OCI-LY1 (cell line): Measurements from ENCODE around the gene OR4D1.

ENCODE experiments used
- EZH2 ChIP-seq: fragments of 200-600 bp; sonication (generic), shearing (Covaris generic); IDR thresholded peaks from 2 replicates; pipeline ENCODE4 v1.8.0; 2017; ENCODE audit warnings: borderline replicate concordance, mixed run types, mild to moderate bottlenecking, antibody characterized with exemption, low read length, moderate library complexity, mixed read lengths
- TF ChIP-seq, protein P1 (sequence below): fragments of 200-600 bp; sonication (generic), shearing (Covaris generic); IDR thresholded peaks from 2 replicates; pipeline ENCODE4 v1.5.1; 2017; ENCODE audit warnings: mild to moderate bottlenecking, antibody characterized with exemption, low read length, moderate library complexity, mixed read lengths

- no peak for TF ChIP-seq EZH2
- TF ChIP-seq, protein P1, sequence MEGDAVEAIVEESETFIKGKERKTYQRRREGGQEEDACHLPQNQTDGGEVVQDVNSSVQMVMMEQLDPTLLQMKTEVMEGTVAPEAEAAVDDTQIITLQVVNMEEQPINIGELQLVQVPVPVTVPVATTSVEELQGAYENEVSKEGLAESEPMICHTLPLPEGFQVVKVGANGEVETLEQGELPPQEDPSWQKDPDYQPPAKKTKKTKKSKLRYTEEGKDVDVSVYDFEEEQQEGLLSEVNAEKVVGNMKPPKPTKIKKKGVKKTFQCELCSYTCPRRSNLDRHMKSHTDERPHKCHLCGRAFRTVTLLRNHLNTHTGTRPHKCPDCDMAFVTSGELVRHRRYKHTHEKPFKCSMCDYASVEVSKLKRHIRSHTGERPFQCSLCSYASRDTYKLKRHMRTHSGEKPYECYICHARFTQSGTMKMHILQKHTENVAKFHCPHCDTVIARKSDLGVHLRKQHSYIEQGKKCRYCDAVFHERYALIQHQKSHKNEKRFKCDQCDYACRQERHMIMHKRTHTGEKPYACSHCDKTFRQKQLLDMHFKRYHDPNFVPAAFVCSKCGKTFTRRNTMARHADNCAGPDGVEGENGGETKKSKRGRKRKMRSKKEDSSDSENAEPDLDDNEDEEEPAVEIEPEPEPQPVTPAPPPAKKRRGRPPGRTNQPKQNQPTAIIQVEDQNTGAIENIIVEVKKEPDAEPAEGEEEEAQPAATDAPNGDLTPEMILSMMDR, result no peak
These were observed 36.5 kb upstream of the OR4D1 start for GRCh38 chr17:58111676-58112075.
